Testis (tissue), 3 donors: Measurements from ENCODE around the gene CAPZB. TPM values are rescaled to one million over a fixed set of nuclear protein-coding genes. Genes with fewer than 3 reads are reported as not detected.

Experiments used
- DNase-seq: peaks from one replicate; pipeline ENCODE4 v3.0.0-alpha.2; 2019
- H3K27ac ChIP-seq, 2 donors: fragments of 200-600 bp; sonication (generic); one replicate each; pipeline ENCODE4 v1.5.1; 2019
- H3K27me3 ChIP-seq: fragments of 200-600 bp; sonication (generic); one replicate; pipeline ENCODE4 v1.5.1; 2019
- H3K36me3 ChIP-seq: fragments of 200-600 bp; sonication (generic); one replicate; pipeline ENCODE4 v1.5.1; 2017; ENCODE audit warnings: low read depth; ENCODE audit errors: missing control alignments
- H3K4me1 ChIP-seq: fragments of 200-600 bp; sonication (generic); one replicate; pipeline ENCODE4 v1.5.1; 2019
- H3K4me3 ChIP-seq, 2 donors: fragments of 200-600 bp; sonication (generic); one replicate each; pipeline ENCODE4 v1.5.1; 2017 to 2019
- H3K9me3 ChIP-seq: fragments of 200-600 bp; sonication (generic); one replicate; pipeline ENCODE4 v1.5.1; 2017
- POLR2A ChIP-seq: fragments of 450-650 bp; IDR thresholded peaks from one replicate; pipeline ENCODE4 v1.6.1; 2017; ENCODE audit warnings: antibody characterized with exemption, mild to moderate bottlenecking, moderate library complexity
- WGBS, 2 donors: methylation state at CpG; one replicate each; pipeline ENCODE4 v1.1.5; 2018; 5-methylcytosine and 5-hydroxymethylcytosine counted together
- intact Hi-C: fragments of 100-400 bp; cut with DNase I; formaldehyde crosslinking; loops from one replicate; pipeline ENCODE4 v1.15.1; 2023; ENCODE audit warnings: low total_unique reads
- polyA plus RNA-seq: library from polyadenylated mRNA; stranded (reverse); fragments of 350-450 nt; fragmentation: Illumina TruSeq; extraction: RNeasy Lipid Tissue Mini Kit (QIAGEN cat#74804); gene quantifications from one replicate; pipeline ENCODE4 v1.2.3, GENCODE V29; 2014; ENCODE audit warnings: low read depth, low replicate concordance; ENCODE audit not compliant: insufficient read depth
- total RNA-seq, 2 donors: library from RNA; depleted of rRNA; stranded (reverse); fragments of >200 nt; gene quantifications; one replicate each; pipeline ENCODE4 v1.2.3, GENCODE V29; 2016
- TF ChIP-seq, protein P1 (sequence below), 3 experiments: fragments of 450-650 bp in 2 of 3; fragments of 200-600 bp in 1 of 3; sonication (generic) in 1 of 3; IDR thresholded peaks; one replicate each; pipeline ENCODE4 v1.5.1; 2016 to 2019; ENCODE audit warnings: antibody characterized with exemption in 3 of 3, mild to moderate bottlenecking in 2 of 3, moderate library complexity in 1 of 3

Gene CAPZB
- total and polyA plus RNA-seq, 3 donors from 2014 or later = 147 to 502 (median 207) TPM

GRCh38 chr1:19374083-19374801, 111.1 kb downstream of the CAPZB start:
- no peak for TF ChIP-seq POLR2A
- TF ChIP-seq, protein P1, sequence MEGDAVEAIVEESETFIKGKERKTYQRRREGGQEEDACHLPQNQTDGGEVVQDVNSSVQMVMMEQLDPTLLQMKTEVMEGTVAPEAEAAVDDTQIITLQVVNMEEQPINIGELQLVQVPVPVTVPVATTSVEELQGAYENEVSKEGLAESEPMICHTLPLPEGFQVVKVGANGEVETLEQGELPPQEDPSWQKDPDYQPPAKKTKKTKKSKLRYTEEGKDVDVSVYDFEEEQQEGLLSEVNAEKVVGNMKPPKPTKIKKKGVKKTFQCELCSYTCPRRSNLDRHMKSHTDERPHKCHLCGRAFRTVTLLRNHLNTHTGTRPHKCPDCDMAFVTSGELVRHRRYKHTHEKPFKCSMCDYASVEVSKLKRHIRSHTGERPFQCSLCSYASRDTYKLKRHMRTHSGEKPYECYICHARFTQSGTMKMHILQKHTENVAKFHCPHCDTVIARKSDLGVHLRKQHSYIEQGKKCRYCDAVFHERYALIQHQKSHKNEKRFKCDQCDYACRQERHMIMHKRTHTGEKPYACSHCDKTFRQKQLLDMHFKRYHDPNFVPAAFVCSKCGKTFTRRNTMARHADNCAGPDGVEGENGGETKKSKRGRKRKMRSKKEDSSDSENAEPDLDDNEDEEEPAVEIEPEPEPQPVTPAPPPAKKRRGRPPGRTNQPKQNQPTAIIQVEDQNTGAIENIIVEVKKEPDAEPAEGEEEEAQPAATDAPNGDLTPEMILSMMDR (IDR thresholded peaks at IDR 0.05) = peak in 1 of 3 experiments; percentile 19
- no peaks in the 10 kb centered on the region for H3K36me3 ChIP-seq
- no peaks in the 10 kb centered on the region for H3K27me3 ChIP-seq
- DNase-seq = no peak
- peak overlapping the region; percentile 32 to 61 for H3K27ac ChIP-seq
- WGBS, 2 donors = 75 to 93% methylated on average over 13 to 14 of the region's 14 CpGs
- H3K4me3 ChIP-seq = no peak overlapping the region
- H3K4me1 ChIP-seq = peaks cover 48% of the 10 kb centered on the region
- intact Hi-C loops = no loop called here
- no peaks in the 10 kb centered on the region for H3K9me3 ChIP-seq

- no peaks in the 10 kb centered on the region for H3K36me3 ChIP-seq
- H3K4me3 ChIP-seq = no peak overlapping the region
- 65 to 67% methylated on average over 12 to 15 of the region's 15 CpGs for WGBS, 2 donors
- DNase-seq = peak; percentile 50
- intact Hi-C loops = no loop called here
- H3K9me3 ChIP-seq = no peaks in the 10 kb centered on the region
- peaks cover 48% of the 10 kb centered on the region for H3K4me1 ChIP-seq
- peak overlapping the region; percentile 32 to 61 for H3K27ac ChIP-seq
- TF ChIP-seq POLR2A = no peak
- TF ChIP-seq, protein P1 (IDR thresholded peaks at IDR 0.05) = no peak
- H3K27me3 ChIP-seq = no peaks in the 10 kb centered on the region
These were observed 111.9 kb downstream of the CAPZB start for GRCh38 chr1:19373211-19374082.

GRCh38 chr1:19372602-19373001, 112.7 kb downstream of the CAPZB start:
- DNase-seq = no peak
- no peaks in the 10 kb centered on the region for H3K9me3 ChIP-seq
- H3K4me3 ChIP-seq = no peak overlapping the region
- H3K27me3 ChIP-seq = no peaks in the 10 kb centered on the region
- 80 to 81% methylated on average over 6 to 7 of the region's 7 CpGs for WGBS, 2 donors
- no peaks in the 10 kb centered on the region for H3K36me3 ChIP-seq
- TF ChIP-seq, protein P1 (IDR thresholded peaks at IDR 0.05) = no peak
- TF ChIP-seq POLR2A = no peak
- intact Hi-C loops = no loop called here
- peak overlapping the region in 1 of 2 donors; percentile 61 for H3K27ac ChIP-seq
- peaks cover 48% of the 10 kb centered on the region for H3K4me1 ChIP-seq

- intact Hi-C loops = no loop called here
- 51 to 69% methylated on average over 2 to 5 of the region's 5 CpGs for WGBS, 2 donors
- DNase-seq = no peak
- no peaks in the 10 kb centered on the region for H3K27me3 ChIP-seq
- H3K9me3 ChIP-seq = no peaks in the 10 kb centered on the region
- TF ChIP-seq POLR2A = no peak
- TF ChIP-seq, protein P1 (IDR thresholded peaks at IDR 0.05) = no peak
- H3K36me3 ChIP-seq = no peaks in the 10 kb centered on the region
- H3K4me3 ChIP-seq = no peak overlapping the region
- H3K4me1 ChIP-seq = peaks cover 52% of the 10 kb centered on the region
- peak overlapping the region in 1 of 2 donors; percentile 61 for H3K27ac ChIP-seq
These were observed 113.2 kb downstream of the CAPZB start for GRCh38 chr1:19372136-19372514.
